Fibroblast of skin of right biceps (primary cell): Measurements from ENCODE around the gene NKAIN4.
"Not testable (repeated sequence)": the region's sequence is repeated elsewhere in the genome, so short reads cannot be mapped to it uniquely, and the experiment has no call there.

Experiments
- DNase-seq: peaks from one replicate; pipeline ENCODE4 v3.0.0-alpha.2; 2013

NKAIN4 gene

GRCh38 chr20:63255931-63256704 is 1.9 kb upstream of the NKAIN4 start:
- DNase-seq, result no peak

GRCh38 chr20:63254606-63255384 is 532 bp upstream of the NKAIN4 start:
- DNase-seq, result no peak

GRCh38 chr20:63253438-63254231 is 628 bp downstream of the NKAIN4 start:
- DNase-seq, result no peak

DNA sequence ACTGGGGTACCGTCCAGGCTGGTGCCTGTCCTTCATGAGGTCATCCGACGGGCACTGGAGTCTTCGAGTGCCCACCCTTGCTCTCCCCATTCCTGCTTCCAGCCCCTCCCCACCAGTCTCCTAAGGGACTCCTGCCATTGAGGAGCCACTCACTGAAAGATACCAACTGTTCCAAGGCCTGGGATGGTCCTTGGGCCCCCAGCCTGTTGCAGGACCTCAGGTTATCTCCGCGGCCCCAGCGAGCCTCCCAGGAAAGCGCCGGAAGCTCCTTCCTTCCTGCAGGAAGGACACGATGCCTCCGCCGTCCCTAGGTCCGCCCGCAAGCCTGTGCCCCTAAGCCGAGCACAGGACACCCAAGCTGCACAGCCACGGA is 1.2 kb downstream of the NKAIN4 start:
- no peak for DNase-seq

DNA sequence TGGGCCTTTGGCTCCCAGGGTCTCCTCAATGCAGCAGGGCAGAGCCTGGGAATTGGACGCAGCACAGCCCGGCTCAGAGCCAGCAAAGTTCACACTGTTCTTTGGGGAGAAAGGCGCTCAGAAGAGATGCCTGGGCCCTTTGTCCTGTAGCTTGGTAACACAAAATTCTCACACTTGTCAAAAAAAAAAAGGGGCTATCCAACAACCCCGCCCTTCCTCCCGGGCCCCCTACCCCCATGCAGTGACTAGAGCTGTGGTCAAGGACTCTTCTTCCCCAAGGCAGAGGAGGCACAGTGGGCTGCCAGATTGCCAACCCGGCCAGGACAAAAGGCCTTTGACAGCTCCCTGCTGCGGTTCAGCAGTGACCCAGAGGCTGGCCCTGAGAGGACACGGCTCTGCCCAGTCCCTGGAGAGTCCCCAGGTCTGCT is 2.0 kb downstream of the NKAIN4 start:
- DNase-seq, result no peak

GRCh38 chr20:63251350-63251749 is 2.9 kb downstream of the NKAIN4 start:
- DNase-seq, result not testable (repeated sequence)

DNA sequence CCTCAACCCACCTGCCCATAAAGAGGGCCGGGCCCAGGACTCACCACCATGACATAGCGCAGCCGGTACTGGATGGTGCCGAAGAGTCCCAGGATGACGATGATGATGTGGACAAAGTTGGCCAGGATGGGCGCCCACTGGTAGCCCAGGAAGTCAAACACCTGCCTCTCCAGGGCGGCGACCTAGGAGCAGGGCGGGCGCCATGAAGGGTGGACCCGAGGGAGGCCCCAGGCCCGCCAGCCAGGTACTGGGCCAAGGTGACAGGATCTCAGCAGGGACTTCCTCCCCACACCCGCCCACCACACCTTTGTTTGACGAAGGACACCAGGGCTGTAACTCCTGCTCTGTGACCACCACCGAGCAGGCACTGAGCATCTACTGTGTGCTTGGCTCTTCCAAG is 4.4 kb downstream of the NKAIN4 start:
- no peak for DNase-seq

- no peak for DNase-seq
Observed at GRCh38 chr20:63248835-63249591, 5.2 kb downstream of the NKAIN4 start.

GRCh38 chr20:63247671-63248228 is 6.5 kb downstream of the NKAIN4 start:
- no peak for DNase-seq

- no peak for DNase-seq
Observed at GRCh38 chr20:63246490-63247288, 7.6 kb downstream of the NKAIN4 start.

DNA sequence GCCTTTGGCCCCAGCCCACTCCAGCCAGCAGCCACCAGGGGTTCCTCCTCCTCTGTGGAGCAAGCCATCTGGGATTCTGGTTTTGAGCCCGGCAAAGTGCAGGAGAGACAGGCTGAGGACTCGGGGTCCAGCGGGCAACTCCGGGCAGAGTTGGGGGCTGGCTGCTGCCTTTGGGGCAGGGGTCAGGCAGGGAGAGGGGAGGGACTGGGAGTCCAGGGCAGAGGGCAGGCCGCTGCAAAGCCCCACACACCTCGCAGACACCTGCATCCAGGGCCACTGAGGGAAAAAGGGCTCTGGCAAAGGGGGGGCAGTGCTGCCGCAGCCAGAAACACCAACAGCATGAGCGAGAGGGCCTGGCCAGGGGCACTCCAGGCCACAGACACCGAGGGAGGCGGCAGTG is 9.8 kb downstream of the NKAIN4 start:
- no peak for DNase-seq

DNA sequence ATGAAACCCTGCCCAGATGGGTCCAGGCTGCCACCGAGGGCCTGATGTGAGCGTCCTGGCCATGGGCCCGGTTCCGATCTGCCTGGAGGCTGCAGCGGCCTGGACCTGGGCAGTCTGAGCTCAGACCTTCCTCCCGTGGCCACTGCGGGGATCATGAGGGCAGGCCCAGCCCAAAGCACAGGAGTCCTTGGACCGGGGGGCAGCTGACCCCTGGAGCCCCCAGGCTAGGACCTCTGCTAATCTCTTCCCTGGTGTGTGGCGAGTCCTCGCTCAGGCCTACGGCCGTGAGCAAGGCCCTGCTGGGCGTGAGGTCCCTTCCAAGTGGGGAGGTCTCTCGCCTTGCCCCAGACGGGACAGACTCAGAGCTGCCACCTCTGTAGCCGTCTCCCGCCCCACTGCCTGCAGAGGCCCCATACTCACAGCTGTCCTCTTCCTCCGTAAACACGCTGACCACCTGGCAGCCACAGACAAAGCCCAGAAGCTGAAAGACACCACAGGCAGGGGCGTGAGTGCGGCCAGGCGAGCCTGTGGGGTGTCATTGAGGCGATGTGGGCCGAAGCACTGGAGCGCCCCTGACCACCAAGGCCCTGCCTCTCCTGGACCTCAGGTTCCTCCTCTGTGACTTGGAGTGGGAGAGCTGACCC is 10.5 kb downstream of the NKAIN4 start:
- no peak for DNase-seq

DNA sequence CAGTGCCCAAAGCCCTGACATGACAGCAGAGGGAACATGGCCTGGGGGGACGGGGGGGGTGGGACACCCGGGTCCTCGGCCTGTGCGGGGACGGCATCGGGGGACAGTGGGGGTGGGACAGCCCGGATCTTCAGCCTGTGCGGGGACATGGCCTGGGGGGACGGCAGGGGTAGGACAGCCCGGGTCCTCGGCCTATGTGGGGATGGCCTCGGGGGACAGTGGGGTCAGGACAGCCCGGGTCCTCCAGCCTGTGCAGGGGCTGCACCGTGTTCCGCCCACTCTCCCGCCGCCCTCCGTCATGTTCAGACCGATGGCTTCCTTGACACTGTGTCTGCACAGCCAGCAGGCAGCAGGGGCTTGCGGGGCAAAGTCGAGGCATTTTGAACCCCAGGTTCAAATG is 11.5 kb downstream of the NKAIN4 start:
- DNase-seq, result no peak

DNA sequence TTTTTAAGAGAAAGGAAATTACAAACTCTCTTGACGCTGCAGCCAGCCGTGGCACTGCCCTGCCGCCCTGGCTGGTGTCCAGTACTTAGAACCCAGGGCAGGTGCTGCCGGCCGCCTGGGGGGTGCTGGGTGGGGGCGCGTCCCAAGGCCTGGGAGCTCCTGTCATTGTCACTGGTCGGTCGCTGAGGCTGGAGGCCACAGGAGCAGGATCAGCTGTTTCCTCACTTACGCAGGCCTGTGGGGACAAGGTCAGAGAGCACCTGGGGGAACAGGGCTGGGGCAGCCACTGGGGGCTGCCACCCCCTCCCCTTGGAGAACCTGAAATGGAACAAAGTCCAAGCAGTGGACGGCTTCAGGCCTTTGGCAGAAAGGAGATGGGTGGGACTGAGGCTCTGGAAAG is 13.0 kb downstream of the NKAIN4 start:
- DNase-seq, result no peak

DNA sequence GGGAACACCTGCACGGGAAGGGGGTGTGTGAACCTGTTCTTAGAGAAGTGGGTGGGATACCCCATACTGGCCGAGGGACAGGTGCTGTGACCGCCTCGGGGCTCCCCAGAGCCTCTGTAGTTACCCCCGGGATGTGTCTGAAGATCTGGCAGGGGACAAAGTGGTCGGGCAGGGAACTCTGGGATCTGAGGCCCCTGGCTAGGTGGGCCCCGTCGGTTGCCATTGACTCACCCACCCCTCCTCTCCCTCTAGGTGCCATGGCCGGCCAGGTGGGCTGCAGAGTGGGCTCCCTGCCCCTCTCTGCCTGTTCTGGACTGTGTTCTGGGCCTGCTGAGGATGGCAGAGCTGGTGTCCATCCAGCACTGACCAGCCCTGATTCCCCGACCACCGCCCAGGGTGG is 14.3 kb downstream of the NKAIN4 start:
- no peak for DNase-seq

GRCh38 chr20:63239431-63239830 is 14.8 kb downstream of the NKAIN4 start:
- DNase-seq, result no peak

- DNase-seq, result no peak
Observed at GRCh38 chr20:63238514-63239125, 15.6 kb downstream of the NKAIN4 start.

- no peak for DNase-seq
Observed at GRCh38 chr20:63238031-63238430, 16.2 kb downstream of the NKAIN4 start.

DNA sequence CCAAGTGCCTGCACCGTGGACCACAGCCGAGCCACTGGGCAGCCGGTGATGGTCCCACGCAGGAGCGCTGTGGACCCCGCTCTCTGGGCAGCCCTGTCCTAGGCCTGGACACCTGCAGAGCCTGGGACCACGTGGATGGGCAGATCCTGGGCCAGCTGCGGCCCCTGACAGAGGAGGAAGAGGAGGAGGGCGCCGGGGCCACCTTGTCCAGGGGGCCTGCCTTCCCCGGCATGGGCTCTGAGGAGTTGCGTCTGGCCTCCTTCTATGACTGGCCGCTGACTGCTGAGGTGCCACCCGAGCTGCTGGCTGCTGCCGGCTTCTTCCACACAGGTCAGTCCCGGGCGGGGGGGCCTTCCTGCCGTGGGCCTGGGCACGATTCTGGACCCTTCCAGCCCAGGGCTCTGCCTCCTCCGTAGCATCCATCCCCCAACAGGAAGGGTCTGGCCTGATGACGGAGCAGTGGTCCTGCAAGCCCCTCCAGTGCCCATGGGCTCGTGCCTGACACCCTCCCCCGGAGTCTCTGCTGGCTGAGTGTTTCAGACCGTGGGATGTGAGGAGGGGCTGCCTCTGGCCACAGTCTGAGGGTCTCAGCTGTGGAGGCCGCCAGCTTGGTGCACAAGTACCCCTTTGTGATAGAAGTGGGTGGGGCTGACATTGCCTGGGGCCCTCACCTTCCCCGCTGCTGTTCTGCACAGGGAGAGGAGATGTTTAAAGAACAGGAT is 18.0 kb downstream of the NKAIN4 start:
- DNase-seq, result no peak
